ENCODE measurements around the gene RSPH9. TPM values are rescaled to one million over a fixed set of nuclear protein-coding genes. Genes with fewer than 3 reads are reported as not detected.

Gene RSPH9
- total and polyA plus RNA-seq, 11 donors = 0.09 to 0.50 (median 0.16) TPM; not detected in 3

GRCh38 chr6:43673444-43674084, 28.7 kb downstream of the RSPH9 start:
- peaks cover 7 to 49% (median 26%) of the 10 kb centered on the region in 12 donors for H3K4me1 ChIP-seq
- H3K27ac ChIP-seq = peak overlapping the region in 2 of 12 donors; percentile 1 to 2

DNA sequence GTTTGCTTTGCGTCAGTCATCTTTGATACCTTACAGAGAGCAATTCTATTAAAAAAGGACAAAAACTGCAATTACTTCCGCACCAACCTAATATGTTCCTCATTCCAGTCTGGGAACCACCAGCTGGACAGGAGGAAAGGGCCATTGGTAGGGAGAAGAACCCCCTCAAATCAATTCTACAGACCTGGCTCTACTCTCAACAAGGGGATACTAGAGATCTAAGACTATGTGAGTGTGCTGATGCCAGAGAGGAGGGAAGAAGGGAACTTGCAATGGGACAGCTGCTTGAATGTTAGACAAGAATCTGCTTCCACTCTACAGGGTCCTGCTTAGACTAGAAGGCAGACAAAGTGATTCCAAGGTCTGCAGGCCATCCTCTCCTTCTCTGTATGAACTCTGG, 29.5 kb downstream of the RSPH9 start:
- TF ChIP-seq POLR2A (IDR thresholded peaks at IDR 0.05) (no peak), CTCF (IDR thresholded peaks at IDR 0.05) (no peak)
- 93 to 97% (median 95%) methylated on average over 2 of the region's 2 CpGs for WGBS, 4 donors
- no peak for DNase-seq
- Histone ChIP-seq H3K4me3 (no peak overlapping the region), H3K27ac (no peak overlapping the region), H3K4me1 (peaks cover 0 to 42% (median 18%) of the 10 kb centered on the region in 12 donors), H3K27me3 (no peaks in the 10 kb centered on the region), H3K9me3 (no peaks in the 10 kb centered on the region), H3K36me3 (peaks cover 3 to 93% (median 89%) of the 10 kb centered on the region in 9 donors)
- ATAC-seq = no peak
- intact Hi-C loops (cut with DNase I) = no loop called here

More at GRCh38 chr6:43673444-43674084, 28.7 kb downstream of the RSPH9 start:
- intact Hi-C loops (cut with DNase I) = no loop called here
- WGBS, 4 donors = 74 to 84% (median 77%) methylated on average over 14 to 15 of the region's 15 CpGs
- no peak for TF ChIP-seq POLR2A (IDR thresholded peaks at IDR 0.05)
- TF ChIP-seq CTCF (IDR thresholded peaks at IDR 0.05) = no peak
- ATAC-seq (no peak), DNase-seq (no peak)
- H3K4me3 ChIP-seq = no peak overlapping the region
- no peaks in the 10 kb centered on the region for H3K9me3 ChIP-seq
- H3K36me3 ChIP-seq = peaks cover 3 to 86% (median 82%) of the 10 kb centered on the region in 9 donors
- H3K27me3 ChIP-seq = no peaks in the 10 kb centered on the region

- 93 to 97% (median 95%) methylated on average over 8 of the region's 8 CpGs for WGBS, 4 donors
- ATAC-seq = no peak
- TF ChIP-seq POLR2A (IDR thresholded peaks at IDR 0.05) = no peak
- TF ChIP-seq CTCF (IDR thresholded peaks at IDR 0.05) = no peak
- no peak overlapping the region for H3K4me3 ChIP-seq
- peaks cover 3 to 99% (median 94%) of the 10 kb centered on the region in 9 donors for H3K36me3 ChIP-seq
- intact Hi-C loops (cut with DNase I) = loop anchor here in 1 of 10 donors (5.0 kb wide), 1 partner anchor 87 kb away; no protein-coding TSS in a partner anchor
- H3K27ac ChIP-seq = no peak overlapping the region
- DNase-seq = no peak
- H3K4me1 ChIP-seq = peaks cover 0 to 36% (median 12%) of the 10 kb centered on the region in 12 donors
- no peaks in the 10 kb centered on the region for H3K9me3 ChIP-seq
- H3K27me3 ChIP-seq = no peaks in the 10 kb centered on the region
Measured at GRCh38 chr6:43674921-43675320, 30.1 kb downstream of the RSPH9 start.

GRCh38 chr6:43676962-43677606, 32.2 kb downstream of the RSPH9 start:
- ATAC-seq (peak in 1 of 4 donors; percentile 23), DNase-seq (no peak)
- TF ChIP-seq CTCF (IDR thresholded peaks at IDR 0.05) (no peak), POLR2A (IDR thresholded peaks at IDR 0.05) (no peak)
- H3K27me3 ChIP-seq = no peaks in the 10 kb centered on the region
- H3K9me3 ChIP-seq = no peaks in the 10 kb centered on the region
- 78 to 86% (median 83%) methylated on average over 7 of the region's 7 CpGs for WGBS, 4 donors
- peaks cover 3 to 100% (median 89%) of the 10 kb centered on the region in 9 donors for H3K36me3 ChIP-seq
- H3K4me1 ChIP-seq = peaks cover 0 to 39% (median 14%) of the 10 kb centered on the region in 12 donors
- intact Hi-C loops (cut with DNase I) = loop anchor here in 1 of 10 donors (5.0 kb wide), 1 partner anchor 85 kb away; no protein-coding TSS in a partner anchor
- H3K27ac ChIP-seq = peak overlapping the region in 5 of 12 donors; percentile 17 to 54 (median 33)
- no peak overlapping the region for H3K4me3 ChIP-seq

Measured in heart left ventricle (tissue), 16 donors.